GM19043 (cell line): ENCODE measurements around the gene JPH4.
"Not testable (repeated sequence)": the region's sequence is repeated elsewhere in the genome, so short reads cannot be mapped to it uniquely, and the experiment has no call there.

ENCODE experiments used
- ATAC-seq: cut with Tn5 transposase; IDR thresholded peaks from one replicate; pipeline ENCODE4 v1.9.1; 2021; ENCODE audit warnings: low read depth; ENCODE audit not compliant: unreplicated experiment

JPH4 gene

GRCh38 chr14:23609411-23610089 lies 31.0 kb upstream of the JPH4 start:
- ATAC-seq = not testable (repeated sequence)

GRCh38 chr14:23609001-23609400 lies 30.4 kb upstream of the JPH4 start:
- no peak for ATAC-seq

- ATAC-seq = no peak
These were observed 29.9 kb upstream of the JPH4 start for GRCh38 chr14:23608454-23608853.

GRCh38 chr14:23605931-23606585 lies 27.5 kb upstream of the JPH4 start:
- peak; percentile 71 for ATAC-seq

GRCh38 chr14:23604675-23605170 lies 26.1 kb upstream of the JPH4 start:
- no peak for ATAC-seq

- ATAC-seq = no peak
These were observed 25.6 kb upstream of the JPH4 start for GRCh38 chr14:23604148-23604547.

- ATAC-seq = no peak
These were observed 24.5 kb upstream of the JPH4 start for GRCh38 chr14:23603103-23603502.

GRCh38 chr14:23602181-23603095 lies 23.8 kb upstream of the JPH4 start:
- ATAC-seq = no peak

- no peak for ATAC-seq
These were observed 23.2 kb upstream of the JPH4 start for GRCh38 chr14:23601845-23602180.

GRCh38 chr14:23601424-23601823 lies 22.8 kb upstream of the JPH4 start:
- ATAC-seq = no peak

GRCh38 chr14:23600806-23601205 lies 22.2 kb upstream of the JPH4 start:
- no peak for ATAC-seq

- ATAC-seq = no peak
These were observed 21.7 kb upstream of the JPH4 start for GRCh38 chr14:23600322-23600707.

GRCh38 chr14:23594191-23594590 lies 15.6 kb upstream of the JPH4 start:
- not testable (repeated sequence) for ATAC-seq

GRCh38 chr14:23590198-23590597 lies 11.6 kb upstream of the JPH4 start:
- no peak for ATAC-seq

- ATAC-seq = no peak
These were observed 11.0 kb upstream of the JPH4 start for GRCh38 chr14:23589606-23590005.

GRCh38 chr14:23588884-23589598 lies 10.5 kb upstream of the JPH4 start:
- peak; percentile 96 for ATAC-seq

- not testable (repeated sequence) for ATAC-seq
These were observed 6.1 kb upstream of the JPH4 start for GRCh38 chr14:23584527-23585203.

GRCh38 chr14:23583761-23584526 lies 5.4 kb upstream of the JPH4 start:
- not testable (repeated sequence) for ATAC-seq
